ENCODE measurements around the gene PCDHGA11.
"Not testable (repeated sequence)": the region's sequence is repeated elsewhere in the genome, so short reads cannot be mapped to it uniquely, and the experiment has no call there.

PCDHGA11 gene

DNA sequence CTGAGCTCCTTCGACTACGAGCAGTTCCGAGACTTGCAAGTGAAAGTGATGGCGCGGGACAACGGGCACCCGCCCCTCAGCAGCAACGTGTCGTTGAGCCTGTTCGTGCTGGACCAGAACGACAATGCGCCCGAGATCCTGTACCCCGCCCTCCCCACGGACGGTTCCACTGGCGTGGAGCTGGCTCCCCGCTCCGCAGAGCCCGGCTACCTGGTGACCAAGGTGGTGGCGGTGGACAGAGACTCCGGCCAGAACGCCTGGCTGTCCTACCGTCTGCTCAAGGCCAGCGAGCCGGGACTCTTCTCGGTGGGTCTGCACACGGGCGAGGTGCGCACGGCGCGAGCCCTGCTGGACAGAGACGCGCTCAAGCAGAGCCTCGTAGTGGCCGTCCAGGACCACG lies 11.5 kb downstream of the PCDHGA11 start:
- Histone ChIP-seq H3K27me3 (replicated peaks in 2 of 5; ENCODE audit: control insufficient read depth in 4 of 5, insufficient read depth in 5 of 5, low read length in 4 of 5) (peaks cover 7 to 42% (median 22%) of the 10 kb centered on the region in 5 experiments), H3K4me3 (ENCODE audit: control insufficient read depth in 1 of 7, extremely low read depth in 1 of 7, insufficient read depth in 4 of 7, low read depth in 2 of 7, low read length in 6 of 7) (peak overlapping the region in 1 of 7 experiments; percentile 31), H3K9me3 (ENCODE audit: control extremely low read depth in 1 of 5, control insufficient read depth in 4 of 5, insufficient read depth in 2 of 5, low read depth in 1 of 5, low read length in 4 of 5) (peaks cover 5 to 56% (median 33%) of the 10 kb centered on the region in 5 experiments)
- H3K36me3 ChIP-seq (ENCODE audit: control insufficient read depth in 4 of 4, insufficient read depth in 4 of 4, low read length in 3 of 4); H3K4me1 ChIP-seq (ENCODE audit: control extremely low read depth in 1 of 4, control insufficient read depth in 4 of 4, insufficient read depth in 4 of 4, low read length in 3 of 4); POLR2A ChIA-PET; H3K27ac ChIP-seq (ENCODE audit: insufficient read depth in 1 of 2, low read depth in 1 of 2, low read length in 2 of 2, poor library complexity in 1 of 2, severe bottlenecking in 2 of 2): not testable (repeated sequence)
- CTCF ChIA-PET: interaction anchor here (0.6 to 5.8 kb wide), 5 partner anchors 11 to 91 kb away, joined by 3 to 62 read pairs (median 5); no protein-coding TSS in a partner anchor
- peak in 1 of 3 donors; percentile 21 for DNase-seq
- WGBS (ENCODE audit: insufficient coverage): 30% methylated on average over 7 of the region's 38 CpGs

DNA sequence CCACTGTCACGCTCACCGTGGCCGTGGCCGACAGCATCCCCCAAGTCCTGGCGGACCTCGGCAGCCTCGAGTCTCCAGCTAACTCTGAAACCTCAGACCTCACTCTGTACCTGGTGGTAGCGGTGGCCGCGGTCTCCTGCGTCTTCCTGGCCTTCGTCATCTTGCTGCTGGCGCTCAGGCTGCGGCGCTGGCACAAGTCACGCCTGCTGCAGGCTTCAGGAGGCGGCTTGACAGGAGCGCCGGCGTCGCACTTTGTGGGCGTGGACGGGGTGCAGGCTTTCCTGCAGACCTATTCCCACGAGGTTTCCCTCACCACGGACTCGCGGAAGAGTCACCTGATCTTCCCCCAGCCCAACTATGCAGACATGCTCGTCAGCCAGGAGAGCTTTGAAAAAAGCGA lies 11.9 kb downstream of the PCDHGA11 start:
- CTCF ChIA-PET: interaction anchor here (0.6 to 1.3 kb wide), 3 partner anchors 48 to 68 kb away, joined by 3 to 5 read pairs (median 3); no protein-coding TSS in a partner anchor
- POLR2A ChIA-PET: not testable (repeated sequence)

DNA sequence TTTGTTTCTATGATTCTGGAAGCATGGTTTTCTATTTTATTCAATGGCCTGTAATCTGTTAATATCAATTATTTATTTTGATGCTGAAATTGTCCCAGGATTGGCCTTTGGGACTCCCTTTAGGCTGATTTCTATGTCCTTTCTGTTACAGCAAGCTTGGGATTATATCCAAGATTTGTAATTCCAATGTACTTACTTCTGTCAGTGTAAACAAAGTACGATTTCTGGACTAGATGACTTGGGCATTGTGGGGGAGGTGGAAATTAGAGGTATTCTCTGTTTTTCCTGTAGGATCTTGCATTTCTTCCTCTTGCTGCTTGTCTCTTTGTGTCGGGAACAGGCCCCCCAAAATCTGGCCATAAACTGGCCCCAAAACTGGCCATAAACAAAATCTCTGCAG lies 13.2 kb downstream of the PCDHGA11 start:
- Histone ChIP-seq H3K4me1 (ENCODE audit: control extremely low read depth in 1 of 4, control insufficient read depth in 4 of 4, insufficient read depth in 4 of 4, low read length in 3 of 4) (peaks cover 2 to 6% (median 5%) of the 10 kb centered on the region in 4 experiments), H3K27ac (ENCODE audit: insufficient read depth in 1 of 2, low read depth in 1 of 2, low read length in 2 of 2, poor library complexity in 1 of 2, severe bottlenecking in 2 of 2) (no peak overlapping the region), H3K4me3 (ENCODE audit: control insufficient read depth in 1 of 7, extremely low read depth in 1 of 7, insufficient read depth in 4 of 7, low read depth in 2 of 7, low read length in 6 of 7) (no peak overlapping the region), H3K9me3 (ENCODE audit: control extremely low read depth in 1 of 5, control insufficient read depth in 4 of 5, insufficient read depth in 2 of 5, low read depth in 1 of 5, low read length in 4 of 5) (peaks cover 2 to 43% (median 25%) of the 10 kb centered on the region in 5 experiments), H3K27me3 (replicated peaks in 2 of 5; ENCODE audit: control insufficient read depth in 4 of 5, insufficient read depth in 5 of 5, low read length in 4 of 5) (peaks cover 7 to 32% (median 19%) of the 10 kb centered on the region in 5 experiments), H3K36me3 (ENCODE audit: control insufficient read depth in 4 of 4, insufficient read depth in 4 of 4, low read length in 3 of 4) (peaks cover 0 to 3% (median 0%) of the 10 kb centered on the region in 4 experiments)
- CTCF ChIA-PET: interaction anchor here (0.7 to 1.3 kb wide), 2 partner anchors 51 to 124 kb away, joined by 3 read pairs; no protein-coding TSS in a partner anchor
- POLR2A ChIA-PET: no interaction called here
- WGBS (ENCODE audit: insufficient coverage): 80% methylated on average over 1 of the region's 2 CpGs
- no peak for DNase-seq

More for the DNA sequence above, 11.9 kb downstream of the PCDHGA11 start:
- H3K36me3 ChIP-seq (ENCODE audit: control insufficient read depth in 4 of 4, insufficient read depth in 4 of 4, low read length in 3 of 4); H3K4me1 ChIP-seq (ENCODE audit: control extremely low read depth in 1 of 4, control insufficient read depth in 4 of 4, insufficient read depth in 4 of 4, low read length in 3 of 4); H3K27ac ChIP-seq (ENCODE audit: insufficient read depth in 1 of 2, low read depth in 1 of 2, low read length in 2 of 2, poor library complexity in 1 of 2, severe bottlenecking in 2 of 2); H3K4me3 ChIP-seq (ENCODE audit: control insufficient read depth in 1 of 7, extremely low read depth in 1 of 7, insufficient read depth in 4 of 7, low read depth in 2 of 7, low read length in 6 of 7); DNase-seq: not testable (repeated sequence)
- Histone ChIP-seq H3K27me3 (replicated peaks in 2 of 5; ENCODE audit: control insufficient read depth in 4 of 5, insufficient read depth in 5 of 5, low read length in 4 of 5) (peaks cover 7 to 38% (median 19%) of the 10 kb centered on the region in 5 experiments), H3K9me3 (ENCODE audit: control extremely low read depth in 1 of 5, control insufficient read depth in 4 of 5, insufficient read depth in 2 of 5, low read depth in 1 of 5, low read length in 4 of 5) (peaks cover 5 to 52% (median 29%) of the 10 kb centered on the region in 5 experiments)
- WGBS (ENCODE audit: insufficient coverage): 28% methylated on average over 19 of the region's 29 CpGs

DNA sequence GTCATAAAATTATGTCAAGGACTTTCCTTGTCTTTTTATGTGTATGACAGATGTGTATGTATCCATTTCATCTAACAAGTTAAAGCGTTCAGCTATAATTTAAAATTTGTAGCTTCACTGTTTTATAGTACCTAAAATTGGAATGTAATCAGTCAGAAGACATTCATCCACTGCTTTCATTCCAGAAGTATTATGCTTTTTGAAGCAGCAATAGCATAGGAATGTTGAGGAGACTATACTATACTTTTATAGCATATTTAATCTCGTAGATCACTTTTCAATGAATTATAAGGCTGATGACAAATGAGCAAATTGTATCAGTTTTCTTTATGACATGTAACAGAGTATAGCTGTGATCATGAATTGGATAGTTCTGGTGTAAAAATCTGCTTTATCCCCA lies 16.4 kb downstream of the PCDHGA11 start:
- Histone ChIP-seq H3K9me3 (ENCODE audit: control extremely low read depth in 1 of 5, control insufficient read depth in 4 of 5, insufficient read depth in 2 of 5, low read depth in 1 of 5, low read length in 4 of 5) (peaks cover 2 to 54% (median 18%) of the 10 kb centered on the region in 5 experiments), H3K4me1 (ENCODE audit: control extremely low read depth in 1 of 4, control insufficient read depth in 4 of 4, insufficient read depth in 4 of 4, low read length in 3 of 4) (no peaks in the 10 kb centered on the region), H3K4me3 (ENCODE audit: control insufficient read depth in 1 of 7, extremely low read depth in 1 of 7, insufficient read depth in 4 of 7, low read depth in 2 of 7, low read length in 6 of 7) (no peak overlapping the region), H3K27me3 (replicated peaks in 2 of 5; ENCODE audit: control insufficient read depth in 4 of 5, insufficient read depth in 5 of 5, low read length in 4 of 5) (peaks cover 0 to 21% (median 10%) of the 10 kb centered on the region in 5 experiments), H3K27ac (ENCODE audit: insufficient read depth in 1 of 2, low read depth in 1 of 2, low read length in 2 of 2, poor library complexity in 1 of 2, severe bottlenecking in 2 of 2) (no peak overlapping the region), H3K36me3 (ENCODE audit: control insufficient read depth in 4 of 4, insufficient read depth in 4 of 4, low read length in 3 of 4) (no peaks in the 10 kb centered on the region)
- no peak for DNase-seq
- ChIA-PET CTCF (interaction anchor here (0.9 to 1.0 kb wide), 2 partner anchors 13 to 56 kb away, joined by 3 read pairs; no protein-coding TSS in a partner anchor), POLR2A (interaction anchor here (0.5 kb wide), 1 partner anchor 245 kb away, joined by 3 read pairs; the partner anchor contains the start of gene PCDHB10)
- WGBS (ENCODE audit: insufficient coverage): no CpG with 5 or more reads among the region's 2 CpGs

DNA sequence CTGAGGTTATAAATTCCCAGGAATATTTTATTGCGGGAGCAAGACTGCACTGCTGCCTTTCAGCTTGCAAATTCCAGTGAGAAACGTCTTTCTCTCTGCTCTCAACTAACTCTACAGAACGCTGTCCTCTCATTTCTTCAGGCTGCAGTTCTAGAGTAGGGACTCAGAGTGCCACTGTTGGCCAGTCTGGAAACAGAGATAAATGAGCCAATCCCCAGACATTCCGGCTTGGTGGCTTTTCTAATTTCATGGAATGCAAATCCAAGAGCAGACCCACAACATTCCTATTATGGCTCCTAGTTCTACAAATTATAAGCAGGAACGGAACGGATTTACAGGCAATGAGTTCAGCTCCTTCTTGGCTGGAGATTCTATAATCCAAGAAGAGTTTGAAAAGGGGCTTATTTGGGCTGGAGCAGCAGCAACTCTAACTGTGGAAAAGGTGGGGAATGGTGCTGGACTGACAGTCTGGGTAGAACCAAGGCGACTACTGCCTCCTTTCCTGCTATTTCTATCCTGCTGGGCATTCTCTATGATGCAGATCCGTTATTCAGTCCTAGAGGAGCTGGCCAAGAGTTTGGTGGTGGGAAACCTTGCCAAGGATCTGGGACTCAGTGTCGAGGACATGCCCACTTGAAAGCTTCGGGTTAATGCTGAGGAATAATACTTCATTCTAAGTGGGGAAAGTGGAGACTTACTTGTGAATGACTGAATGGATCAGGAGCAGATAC lies 18.7 kb downstream of the PCDHGA11 start:
- H3K27ac ChIP-seq (ENCODE audit: insufficient read depth in 1 of 2, low read depth in 1 of 2, low read length in 2 of 2, poor library complexity in 1 of 2, severe bottlenecking in 2 of 2): no peak overlapping the region
- 78% methylated on average over 9 of the region's 10 CpGs for WGBS (ENCODE audit: insufficient coverage)
- H3K4me3 ChIP-seq (ENCODE audit: control insufficient read depth in 1 of 7, extremely low read depth in 1 of 7, insufficient read depth in 4 of 7, low read depth in 2 of 7, low read length in 6 of 7): no peak overlapping the region
- H3K36me3 ChIP-seq (ENCODE audit: control insufficient read depth in 4 of 4, insufficient read depth in 4 of 4, low read length in 3 of 4): no peaks in the 10 kb centered on the region
- H3K4me1 ChIP-seq (ENCODE audit: control extremely low read depth in 1 of 4, control insufficient read depth in 4 of 4, insufficient read depth in 4 of 4, low read length in 3 of 4): no peaks in the 10 kb centered on the region
- H3K9me3 ChIP-seq (ENCODE audit: control extremely low read depth in 1 of 5, control insufficient read depth in 4 of 5, insufficient read depth in 2 of 5, low read depth in 1 of 5, low read length in 4 of 5): peaks cover 0 to 41% (median 13%) of the 10 kb centered on the region in 5 experiments
- no peak for DNase-seq
- CTCF ChIA-PET: interaction anchor here (0.7 to 1.7 kb wide), 4 partner anchors 11 to 125 kb away, joined by 3 to 4 read pairs (median 3); no protein-coding TSS in a partner anchor
- POLR2A ChIA-PET: no interaction called here
- peaks cover 0 to 12% (median 1%) of the 10 kb centered on the region in 5 experiments for H3K27me3 ChIP-seq (replicated peaks in 2 of 5; ENCODE audit: control insufficient read depth in 4 of 5, insufficient read depth in 5 of 5, low read length in 4 of 5)

DNA sequence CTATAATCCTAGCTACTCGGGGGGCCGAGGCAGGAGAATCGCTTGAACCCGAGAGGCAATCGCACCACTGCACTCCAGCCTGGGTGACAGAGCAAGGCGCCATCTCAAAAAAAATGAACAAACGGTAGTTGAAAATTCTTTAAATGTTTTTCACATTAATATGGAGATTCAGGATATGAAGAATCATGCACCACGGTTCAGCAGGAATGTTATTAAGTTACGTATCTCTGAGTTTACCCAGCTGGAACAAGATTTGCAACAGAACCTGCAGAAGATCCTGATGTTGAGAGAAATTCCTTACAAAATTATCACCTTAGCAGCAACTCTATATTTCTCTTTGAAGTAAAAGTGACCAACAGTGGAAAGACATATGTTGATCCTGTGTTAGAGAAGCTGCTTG lies 19.5 kb downstream of the PCDHGA11 start:
- Histone ChIP-seq H3K36me3 (ENCODE audit: control insufficient read depth in 4 of 4, insufficient read depth in 4 of 4, low read length in 3 of 4) (no peaks in the 10 kb centered on the region), H3K9me3 (ENCODE audit: control extremely low read depth in 1 of 5, control insufficient read depth in 4 of 5, insufficient read depth in 2 of 5, low read depth in 1 of 5, low read length in 4 of 5) (peaks cover 0 to 43% (median 13%) of the 10 kb centered on the region in 5 experiments), H3K4me1 (ENCODE audit: control extremely low read depth in 1 of 4, control insufficient read depth in 4 of 4, insufficient read depth in 4 of 4, low read length in 3 of 4) (no peaks in the 10 kb centered on the region), H3K27ac (ENCODE audit: insufficient read depth in 1 of 2, low read depth in 1 of 2, low read length in 2 of 2, poor library complexity in 1 of 2, severe bottlenecking in 2 of 2) (no peak overlapping the region), H3K4me3 (ENCODE audit: control insufficient read depth in 1 of 7, extremely low read depth in 1 of 7, insufficient read depth in 4 of 7, low read depth in 2 of 7, low read length in 6 of 7) (no peak overlapping the region), H3K27me3 (replicated peaks in 2 of 5; ENCODE audit: control insufficient read depth in 4 of 5, insufficient read depth in 5 of 5, low read length in 4 of 5) (peaks cover 0 to 12% (median 1%) of the 10 kb centered on the region in 5 experiments)
- WGBS (ENCODE audit: insufficient coverage): 100% methylated on average over 3 of the region's 9 CpGs
- ChIA-PET POLR2A (no interaction called here), CTCF (interaction anchor here (0.7 kb wide), 1 partner anchor 12 kb away, joined by 3 read pairs; no protein-coding TSS in a partner anchor)
- DNase-seq: no peak
